ENCODE measurements around the gene ITPA.

DNA sequence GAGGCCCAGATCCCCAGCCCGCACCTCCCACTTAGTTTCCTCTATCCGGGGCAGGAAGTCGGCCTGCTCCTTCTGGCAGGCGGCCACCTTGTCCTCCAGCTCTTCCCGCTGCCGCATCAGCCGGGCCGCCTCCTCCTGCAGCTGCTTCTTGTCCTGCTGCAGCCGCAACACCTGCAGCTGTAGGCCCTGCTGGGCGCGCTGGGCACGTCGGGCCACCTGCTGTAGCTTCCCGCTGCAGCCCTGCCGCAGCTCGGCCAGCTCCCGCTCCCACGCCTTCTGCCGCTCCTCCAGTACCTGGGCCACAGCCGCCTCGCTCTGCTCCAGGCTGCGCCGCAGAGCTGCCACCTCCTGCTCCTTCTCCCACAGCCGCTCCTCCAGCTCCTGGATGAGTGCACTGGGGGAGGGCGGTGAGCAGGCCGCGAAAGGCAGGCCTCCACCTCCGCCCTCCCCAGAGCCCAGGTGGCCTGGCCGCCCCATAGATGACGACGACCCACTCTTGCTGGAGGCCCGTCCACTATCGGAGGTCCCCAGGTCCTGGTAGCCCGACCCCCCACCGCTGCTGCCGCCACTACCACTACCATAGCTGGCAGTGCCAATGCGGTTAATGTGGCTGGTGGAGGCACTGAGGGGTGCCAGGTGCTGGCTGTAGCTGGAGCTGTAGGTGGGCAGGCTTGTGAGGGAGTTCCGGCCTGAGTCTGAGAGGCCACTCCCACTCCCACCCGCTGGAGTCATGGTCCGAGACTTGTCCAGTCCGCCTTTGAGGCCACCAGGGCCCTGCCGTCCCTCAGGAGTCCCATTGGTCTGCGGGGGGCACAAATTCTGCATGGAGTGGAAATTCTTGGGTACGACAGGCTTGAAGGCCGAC lies 43.6 kb upstream of the ITPA start:
- TF ChIP-seq POLR2A (IDR thresholded peaks at IDR 0.05) = no peak
- TF ChIP-seq, protein P1, sequence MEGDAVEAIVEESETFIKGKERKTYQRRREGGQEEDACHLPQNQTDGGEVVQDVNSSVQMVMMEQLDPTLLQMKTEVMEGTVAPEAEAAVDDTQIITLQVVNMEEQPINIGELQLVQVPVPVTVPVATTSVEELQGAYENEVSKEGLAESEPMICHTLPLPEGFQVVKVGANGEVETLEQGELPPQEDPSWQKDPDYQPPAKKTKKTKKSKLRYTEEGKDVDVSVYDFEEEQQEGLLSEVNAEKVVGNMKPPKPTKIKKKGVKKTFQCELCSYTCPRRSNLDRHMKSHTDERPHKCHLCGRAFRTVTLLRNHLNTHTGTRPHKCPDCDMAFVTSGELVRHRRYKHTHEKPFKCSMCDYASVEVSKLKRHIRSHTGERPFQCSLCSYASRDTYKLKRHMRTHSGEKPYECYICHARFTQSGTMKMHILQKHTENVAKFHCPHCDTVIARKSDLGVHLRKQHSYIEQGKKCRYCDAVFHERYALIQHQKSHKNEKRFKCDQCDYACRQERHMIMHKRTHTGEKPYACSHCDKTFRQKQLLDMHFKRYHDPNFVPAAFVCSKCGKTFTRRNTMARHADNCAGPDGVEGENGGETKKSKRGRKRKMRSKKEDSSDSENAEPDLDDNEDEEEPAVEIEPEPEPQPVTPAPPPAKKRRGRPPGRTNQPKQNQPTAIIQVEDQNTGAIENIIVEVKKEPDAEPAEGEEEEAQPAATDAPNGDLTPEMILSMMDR (IDR thresholded peaks at IDR 0.05) = no peak
